AG10803 (cell line): Measurements from ENCODE around the gene EDNRB.
"Not testable (repeated sequence)": the region's sequence is repeated elsewhere in the genome, so short reads cannot be mapped to it uniquely, and the experiment has no call there.

Experiments
- DNase-seq: peaks from one replicate; pipeline ENCODE4 v3.0.0; 2010; ENCODE audit warnings: low read depth
- H3K4me3 ChIP-seq: 2 replicates; pipeline ENCODE4 v1.5.1; 2011; ENCODE audit warnings: mild to moderate bottlenecking, low read length, control low read depth
- CTCF ChIP-seq: conservative IDR thresholded peaks from 2 replicates; pipeline ENCODE4 v1.5.1; 2011; ENCODE audit warnings: mild to moderate bottlenecking, low read length, control low read depth, inconsistent platforms

The EDNRB gene

GRCh38 chr13:77918391-77919245 lies at the start of gene EDNRB:
EDNRB (minus strand) TSS chr13:77918831; CDS start chr13:77918573, 258 bp downstream.
- H3K4me3 ChIP-seq = peak within 1 kb of the TSS; percentile 57
- DNase-seq = peak; percentile 11
- TF ChIP-seq CTCF = peak; percentile 17; the same call in 1 of the 2 replicates

DNA sequence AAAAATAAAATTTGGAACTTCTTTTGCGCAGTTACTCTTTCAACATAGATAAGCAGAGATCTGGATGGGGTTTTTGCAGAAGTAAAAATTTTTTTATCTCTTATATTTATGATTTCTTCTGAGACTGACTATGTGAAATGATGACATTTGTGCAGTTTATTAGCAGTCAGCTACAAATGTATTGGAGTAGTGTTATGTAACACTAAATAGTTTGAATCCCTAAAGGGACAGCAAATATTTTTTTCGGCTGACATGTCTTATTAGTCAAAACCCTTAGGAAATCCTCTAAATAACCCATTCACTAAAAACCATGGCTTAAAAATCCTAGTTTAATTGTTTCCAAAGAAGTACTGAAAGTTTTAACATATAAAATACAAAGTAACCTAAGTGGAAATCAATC lies 48.0 kb upstream of the EDNRB start:
- no peak for DNase-seq
- no peak for TF ChIP-seq CTCF
- H3K4me3 ChIP-seq = no peak overlapping the region

DNA sequence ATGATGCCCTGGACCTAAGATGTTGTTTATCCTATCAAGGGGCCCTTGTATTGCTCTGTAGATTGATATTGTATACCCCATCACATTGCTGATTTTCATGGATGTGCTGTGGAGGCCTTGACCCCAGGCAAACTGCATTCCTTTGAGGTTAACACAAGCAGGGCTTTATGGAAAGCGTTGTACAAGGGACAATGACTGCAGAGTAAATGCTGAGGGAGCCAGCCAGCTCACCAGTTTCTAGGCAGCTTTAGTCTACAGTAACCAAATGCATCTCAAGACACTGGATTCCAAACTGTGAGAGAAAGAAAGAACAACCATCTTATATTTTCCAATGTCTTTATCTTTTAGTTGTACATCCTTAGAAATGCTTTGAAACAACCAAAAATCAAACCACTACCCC lies 34.1 kb upstream of the EDNRB start:
- H3K4me3 ChIP-seq = no peak overlapping the region
- TF ChIP-seq CTCF = no peak
- no peak for DNase-seq

GRCh38 chr13:77952276-77952675 lies 33.6 kb upstream of the EDNRB start:
- DNase-seq = no peak
- no peak overlapping the region for H3K4me3 ChIP-seq
- TF ChIP-seq CTCF = no peak

- TF ChIP-seq CTCF = no peak
Observed at GRCh38 chr13:77946522-77946921, 27.9 kb upstream of the EDNRB start.

DNA sequence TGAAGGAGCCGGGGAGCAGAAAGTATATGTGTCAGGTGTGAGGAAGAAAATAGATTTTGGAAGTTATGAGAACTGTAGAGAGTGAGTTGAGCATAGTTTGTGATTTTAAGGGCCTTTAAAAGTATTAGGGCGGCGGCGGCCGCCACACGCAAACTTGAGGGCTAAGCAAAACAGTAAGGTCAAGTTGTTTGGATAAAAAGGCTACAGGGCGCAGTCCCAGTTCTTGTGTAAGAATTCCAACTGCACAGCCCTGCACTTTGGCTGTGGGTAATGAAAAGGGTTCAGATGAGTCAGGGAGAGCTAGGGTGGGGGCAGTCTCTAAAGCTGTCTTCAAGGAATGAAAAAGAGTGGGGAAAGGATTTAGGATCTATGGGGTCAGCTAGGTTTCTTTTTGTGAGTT lies 16.4 kb upstream of the EDNRB start:
- H3K4me3 ChIP-seq, DNase-seq: not testable (repeated sequence)

More at GRCh38 chr13:77946522-77946921, 27.9 kb upstream of the EDNRB start:
- no peak overlapping the region for H3K4me3 ChIP-seq
- DNase-seq = no peak

- no peak overlapping the region for H3K4me3 ChIP-seq
- DNase-seq = no peak
- TF ChIP-seq CTCF = no peak
Observed at GRCh38 chr13:77930430-77930829, 11.8 kb upstream of the EDNRB start.
